ENCODE measurements around the gene LDLRAD3.

LDLRAD3 gene

GRCh38 chr11:36078686-36079055 is 134.8 kb downstream of the LDLRAD3 start:
- no peak for DNase-seq

DNA sequence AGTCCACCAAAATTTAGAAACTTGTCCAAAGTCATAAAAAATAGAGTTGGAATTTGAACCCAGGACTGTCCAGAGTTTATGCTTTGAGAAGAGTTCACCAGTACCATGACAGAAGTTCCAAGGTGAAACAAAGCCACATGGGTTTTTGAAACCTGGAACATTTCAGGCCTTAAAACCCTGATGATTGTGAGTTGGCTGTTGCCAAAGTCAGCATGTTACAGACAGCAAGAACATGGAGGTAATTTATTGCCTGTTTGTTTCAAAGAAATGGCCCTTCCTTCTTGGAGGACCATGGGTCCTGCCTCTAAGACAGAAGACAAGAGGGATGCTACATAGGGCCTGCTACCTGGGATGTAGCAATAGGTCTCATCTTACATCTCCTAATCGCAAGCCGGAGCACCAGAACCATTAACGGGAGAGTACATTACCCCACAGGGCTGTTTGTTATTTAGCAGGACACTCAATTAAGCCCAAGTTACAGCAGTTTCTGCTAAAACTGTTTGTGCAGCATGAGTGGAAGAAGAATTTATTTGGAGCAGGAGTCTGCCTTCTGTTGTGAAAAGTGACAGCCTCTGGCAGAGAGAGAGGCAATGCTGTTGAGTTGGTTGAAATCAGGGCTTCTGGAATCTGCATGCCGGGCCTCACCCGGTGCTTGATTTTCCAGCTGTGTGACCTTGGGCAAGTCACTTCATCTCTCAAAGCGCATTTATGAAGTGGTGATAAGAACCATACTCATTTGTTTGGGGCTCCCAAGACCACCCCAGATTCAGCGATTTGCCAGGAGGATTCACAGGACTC is 136.2 kb downstream of the LDLRAD3 start:
- DNase-seq = no peak

DNA sequence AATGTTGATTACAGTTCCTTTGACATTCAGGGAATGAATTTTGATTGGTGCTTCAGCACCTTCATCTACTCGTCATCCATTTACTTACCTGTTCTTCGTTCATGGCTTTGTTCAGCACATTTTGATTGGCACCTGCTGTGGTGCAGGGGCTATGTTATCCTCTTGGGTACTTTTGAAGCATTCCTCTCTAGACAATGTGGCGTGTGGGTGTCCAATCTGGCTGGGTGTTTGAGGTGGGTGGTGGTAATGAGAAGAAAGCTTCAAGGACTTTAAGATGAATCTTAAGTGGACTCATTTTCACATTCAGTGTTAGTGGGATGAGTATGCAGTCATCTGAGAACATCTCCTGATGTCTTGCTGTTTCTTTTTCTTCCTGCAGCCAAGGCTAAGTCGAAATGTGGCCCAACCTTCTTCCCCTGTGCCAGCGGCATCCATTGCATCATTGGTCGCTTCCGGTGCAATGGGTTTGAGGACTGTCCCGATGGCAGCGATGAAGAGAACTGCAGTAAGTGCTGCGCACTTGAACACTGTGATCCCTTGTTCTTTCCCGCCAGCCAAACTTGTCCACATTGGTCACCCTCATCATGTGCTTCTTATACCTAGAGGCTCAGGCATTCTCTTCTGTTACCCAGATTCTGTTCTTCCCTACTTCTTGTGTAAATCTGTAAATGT is 137.5 kb downstream of the LDLRAD3 start:
- no peak for DNase-seq

DNA sequence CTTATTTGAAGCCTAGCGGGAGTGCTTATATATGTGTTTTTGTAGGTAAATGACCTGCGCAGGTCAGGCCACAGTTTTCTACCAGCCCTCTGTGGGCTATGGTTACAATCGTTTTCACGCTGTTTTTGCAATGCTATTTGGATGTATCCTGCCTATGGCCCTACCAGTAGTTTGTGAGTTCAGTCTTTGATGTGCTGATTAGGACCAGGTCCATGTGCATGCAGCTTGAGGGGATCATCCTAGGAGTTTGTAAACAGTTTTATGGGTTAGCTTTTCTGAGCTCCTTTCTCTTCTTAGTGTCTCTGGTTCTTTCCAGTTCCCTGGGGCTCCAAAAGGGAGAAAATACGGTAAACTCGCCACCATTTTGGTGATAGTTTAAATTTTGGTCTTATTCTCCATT is 142.5 kb downstream of the LDLRAD3 start:
- DNase-seq = no peak

GRCh38 chr11:36088266-36088972 is 144.6 kb downstream of the LDLRAD3 start:
- no peak for DNase-seq

DNA sequence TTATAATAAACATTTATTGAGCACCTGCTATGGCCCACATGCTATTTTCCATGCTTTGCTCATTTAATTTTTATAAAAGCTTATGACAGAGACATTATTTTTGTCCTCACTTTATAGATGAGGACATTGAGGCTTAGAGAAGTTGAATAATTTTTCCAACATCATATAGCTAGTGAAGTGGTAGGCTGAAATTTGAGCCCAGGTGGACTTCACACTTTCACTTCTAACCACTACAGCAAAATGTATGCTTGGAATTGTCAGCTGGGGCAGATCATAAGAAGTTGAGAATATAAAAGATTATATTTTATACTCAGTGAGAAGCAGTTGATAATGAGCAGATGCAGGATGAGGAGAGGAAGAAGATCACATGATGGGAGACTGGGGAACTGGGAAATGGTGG is 146.1 kb downstream of the LDLRAD3 start:
- DNase-seq = no peak

DNA sequence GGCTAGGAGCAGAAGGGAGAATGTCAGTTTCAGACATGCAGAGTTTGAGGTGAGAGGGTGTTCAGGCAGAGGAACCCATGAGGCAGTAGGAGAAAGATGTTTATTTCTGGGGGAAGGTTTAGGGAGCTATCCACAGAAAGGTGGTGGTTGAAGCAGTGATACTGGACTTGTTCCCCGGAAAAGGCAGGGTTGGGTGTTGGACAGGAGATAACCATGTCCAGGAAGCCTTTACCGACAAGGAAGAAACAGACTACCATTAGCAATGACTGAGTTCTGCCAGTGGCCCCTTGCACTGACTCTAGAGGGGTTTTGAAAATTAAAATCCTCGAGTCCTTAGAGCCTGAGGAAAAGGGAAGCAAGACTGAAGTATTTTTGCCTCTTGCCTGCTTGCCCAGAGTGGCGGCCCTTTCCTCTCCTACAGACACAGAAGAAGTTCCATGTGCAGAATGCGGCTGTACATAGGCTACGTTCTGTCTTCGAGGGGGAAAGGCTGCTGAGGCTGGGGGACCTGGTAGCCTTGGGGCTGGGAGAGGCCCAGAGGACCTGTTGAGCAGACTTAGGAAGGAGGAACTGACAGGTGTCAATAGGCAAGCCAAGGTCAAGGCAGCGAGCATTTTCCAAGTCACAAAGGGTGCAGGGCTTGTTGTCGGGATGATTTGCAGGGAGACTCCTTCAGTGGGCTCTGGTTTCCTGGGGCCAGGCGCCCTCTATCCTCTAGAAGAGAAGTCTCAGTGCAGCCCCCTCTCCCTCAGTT is 146.7 kb downstream of the LDLRAD3 start:
- DNase-seq = no peak

DNA sequence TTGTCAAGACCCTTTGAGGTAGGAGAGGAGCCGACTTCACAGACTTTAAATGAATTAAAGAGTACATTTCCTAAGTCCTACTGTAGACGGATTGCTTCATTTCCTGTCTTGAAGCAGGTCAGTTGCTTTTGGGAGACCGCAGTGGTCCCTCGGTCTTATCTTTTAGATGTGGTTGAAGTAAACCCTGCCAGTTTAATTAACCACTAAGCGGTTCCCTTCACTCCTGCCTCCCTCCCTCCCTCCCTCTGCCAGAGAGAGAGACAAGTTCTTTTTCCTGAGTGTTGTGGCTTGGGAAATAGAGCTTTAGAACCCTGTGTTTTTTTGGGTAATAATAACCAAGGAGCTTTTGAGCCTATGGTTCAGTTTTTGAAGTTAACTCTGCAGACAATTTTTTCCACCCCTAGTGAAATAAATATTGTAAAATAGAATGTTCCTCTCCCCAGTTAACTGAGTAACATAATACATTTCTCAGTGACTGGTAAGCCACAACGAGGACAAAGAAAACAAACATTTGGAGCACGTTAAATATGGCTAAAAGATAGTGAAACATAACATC is 147.5 kb downstream of the LDLRAD3 start:
- no peak for DNase-seq

DNA sequence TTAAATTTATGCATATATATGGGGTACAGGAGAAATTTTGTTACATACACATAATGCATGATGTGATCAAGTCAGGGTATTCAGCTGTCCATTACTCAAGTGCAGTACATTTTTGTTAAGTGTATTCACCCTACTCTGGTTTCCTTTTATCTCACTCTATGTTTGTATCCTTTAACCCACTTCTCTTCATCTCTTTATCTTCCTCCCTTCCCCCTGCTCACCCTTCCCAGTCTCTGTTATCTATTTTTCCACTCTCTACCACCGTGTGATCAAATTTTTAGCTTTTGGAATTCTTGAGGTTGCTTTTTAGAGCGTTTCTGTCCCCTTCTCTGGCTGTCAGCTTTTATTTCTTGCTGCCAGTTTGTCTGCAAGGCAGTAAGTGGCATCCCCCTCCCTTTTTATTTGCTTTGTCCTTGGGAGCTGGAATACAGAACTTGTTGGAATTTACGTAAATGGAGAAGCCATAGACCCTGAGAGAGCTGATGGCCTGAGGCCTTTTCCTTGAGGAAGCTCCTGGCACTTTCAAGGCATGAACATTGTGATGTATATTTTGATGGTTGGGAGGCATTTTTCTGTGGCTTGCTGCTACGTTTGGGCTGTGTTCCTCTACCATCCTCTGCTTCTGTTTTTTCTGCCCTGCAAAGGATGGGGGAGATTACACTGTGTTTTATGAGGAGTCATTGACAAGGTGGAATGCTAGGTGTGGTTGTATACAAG is 148.6 kb downstream of the LDLRAD3 start:
- no peak for DNase-seq

GRCh38 chr11:36093548-36093947 is 149.7 kb downstream of the LDLRAD3 start:
- no peak for DNase-seq

DNA sequence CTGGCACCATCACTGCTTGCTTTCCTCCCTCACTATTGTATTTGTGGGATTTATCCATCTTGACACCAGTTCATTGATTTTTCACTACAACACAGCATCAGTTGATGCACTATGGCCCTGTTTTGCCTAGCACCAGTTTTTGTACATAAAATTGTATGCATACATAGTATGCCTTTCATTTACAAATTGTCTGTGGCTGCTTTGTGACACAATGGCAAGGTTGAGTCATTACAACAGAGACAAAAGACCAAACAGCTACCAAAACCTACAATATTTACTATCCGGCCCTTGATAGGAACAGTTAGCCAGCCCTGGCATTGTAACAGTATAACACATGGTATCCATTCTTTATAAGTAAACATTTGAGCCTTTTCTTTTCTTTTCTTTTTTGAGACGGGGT is 150.3 kb downstream of the LDLRAD3 start:
- DNase-seq = no peak

- no peak for DNase-seq
These were observed 151.9 kb downstream of the LDLRAD3 start for GRCh38 chr11:36095716-36096115.

DNA sequence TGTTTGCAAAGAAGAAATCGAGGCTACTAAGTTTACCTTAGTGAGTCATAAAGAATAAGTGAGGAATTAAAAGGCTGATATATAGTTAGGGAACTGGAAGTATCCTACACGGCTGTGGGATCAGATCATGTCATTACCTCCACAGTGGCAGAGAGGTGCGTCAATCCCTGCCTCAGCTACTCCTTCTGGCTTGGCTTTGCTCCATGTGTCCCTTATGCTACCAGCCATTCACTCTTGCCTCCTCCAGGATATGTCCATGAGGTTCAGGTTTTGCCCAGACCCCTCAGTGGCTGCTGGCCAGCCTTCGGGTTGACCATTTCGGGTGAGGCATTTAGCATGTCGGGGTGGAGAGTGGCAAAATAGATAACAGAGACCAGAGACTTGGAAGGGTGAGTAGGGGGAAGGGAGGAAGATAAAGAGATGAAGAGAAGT is 153.4 kb downstream of the LDLRAD3 start:
- no peak for DNase-seq

DNA sequence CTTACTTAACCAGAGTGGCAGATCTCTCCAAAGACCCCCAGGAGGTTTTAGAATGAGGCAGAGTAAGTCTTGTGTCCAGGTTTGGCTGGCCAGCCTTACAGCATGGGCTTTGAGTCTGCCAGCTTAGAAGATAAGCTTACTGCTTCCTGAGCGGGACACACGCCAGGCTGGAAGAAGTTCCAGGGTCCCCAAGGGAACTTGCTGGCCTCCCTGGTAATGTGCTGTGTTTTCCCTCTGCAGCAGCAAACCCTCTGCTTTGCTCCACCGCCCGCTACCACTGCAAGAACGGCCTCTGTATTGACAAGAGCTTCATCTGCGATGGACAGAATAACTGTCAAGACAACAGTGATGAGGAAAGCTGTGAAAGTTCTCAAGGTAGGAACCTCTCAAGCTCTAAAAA is 154.2 kb downstream of the LDLRAD3 start:
- no peak for DNase-seq

- DNase-seq = no peak
These were observed 155.1 kb downstream of the LDLRAD3 start for GRCh38 chr11:36098853-36099375.

DNA sequence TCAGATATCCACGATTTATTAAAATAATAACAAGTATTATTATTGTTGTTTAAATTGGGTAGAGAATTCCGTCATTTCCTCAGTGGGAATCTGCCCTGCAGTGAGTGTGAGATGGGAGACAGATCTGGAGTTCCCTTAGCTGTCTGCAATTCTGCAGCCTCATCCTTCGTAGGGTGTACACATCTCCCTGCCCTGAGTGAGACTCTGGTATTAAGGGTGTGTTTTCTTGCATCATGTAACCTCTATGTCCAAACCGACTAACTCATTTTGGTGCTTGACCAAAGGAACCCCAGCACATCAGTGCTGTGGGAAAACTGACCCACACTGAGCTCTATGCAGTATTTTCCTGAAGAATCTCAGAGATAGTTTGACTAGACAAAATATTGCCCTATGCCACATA is 157.6 kb downstream of the LDLRAD3 start:
- DNase-seq = no peak

GRCh38 chr11:36102868-36103267 is 159.0 kb downstream of the LDLRAD3 start:
- no peak for DNase-seq

- DNase-seq = no peak
These were observed 160.2 kb downstream of the LDLRAD3 start for GRCh38 chr11:36103933-36104530.

GRCh38 chr11:36104660-36104992 is 160.8 kb downstream of the LDLRAD3 start:
- no peak for DNase-seq

DNA sequence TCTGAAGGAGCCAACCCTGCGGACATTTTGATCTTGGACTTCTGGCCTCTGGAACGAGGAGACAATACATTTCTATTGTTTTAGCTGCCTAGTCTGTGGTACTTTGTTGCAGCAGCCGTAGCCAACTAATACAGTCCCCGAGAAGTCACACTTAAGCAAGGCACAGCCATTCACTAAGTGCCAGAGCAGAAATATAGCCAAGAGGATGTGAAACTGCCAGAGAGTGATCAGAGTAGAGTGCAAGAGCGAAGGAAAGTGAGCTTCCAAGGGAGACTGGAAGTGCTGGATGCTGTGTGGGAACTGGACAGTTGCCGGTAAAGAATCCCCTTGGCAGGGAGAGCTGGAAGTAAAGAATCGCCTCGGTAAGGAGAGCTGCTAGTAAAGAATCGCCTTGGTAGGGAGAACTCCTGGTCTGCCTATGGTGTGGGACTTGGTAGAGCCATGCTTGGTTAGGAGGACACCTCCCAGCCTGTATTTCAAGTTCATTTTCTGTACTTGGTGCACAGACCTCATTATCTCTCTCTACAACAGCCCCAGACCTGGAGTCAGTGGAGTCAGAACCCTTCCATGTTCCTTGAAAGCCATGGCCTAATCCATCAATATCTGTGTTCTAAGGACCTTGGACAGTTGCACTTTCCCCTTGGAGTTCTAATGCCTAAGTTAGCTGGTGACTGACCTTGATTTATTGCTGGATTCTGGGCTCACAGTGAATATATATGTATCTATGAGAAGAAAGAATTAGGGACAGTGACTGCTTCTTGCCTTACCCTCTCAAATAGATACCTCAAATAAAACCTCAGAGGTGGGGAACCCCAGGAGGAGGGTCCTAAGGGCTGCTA is 162.1 kb downstream of the LDLRAD3 start:
- DNase-seq = no peak

DNA sequence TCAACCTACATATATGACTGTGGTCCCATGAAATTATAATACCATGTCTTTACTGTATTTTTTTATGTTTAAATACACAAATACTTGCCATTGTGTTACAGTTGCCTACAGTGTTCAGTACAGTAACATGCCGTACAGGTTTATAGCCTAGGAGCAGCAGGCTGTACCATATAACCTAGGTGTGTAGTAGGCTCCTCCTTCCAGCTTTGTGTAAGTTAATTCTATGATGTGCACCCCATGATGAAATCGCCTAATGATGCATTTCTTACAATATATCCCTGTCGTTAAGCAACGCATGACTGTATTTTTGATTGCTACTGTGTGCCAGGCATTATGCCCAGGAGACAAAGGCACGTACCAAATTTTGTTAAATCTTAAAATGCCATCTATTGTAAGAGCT is 163.7 kb downstream of the LDLRAD3 start:
- DNase-seq = no peak

All from activated gamma-delta T cell (primary cell).